DMS53 (cell line): ENCODE results near the gene ADAP1.
"Not testable (repeated sequence)": the region's sequence is repeated elsewhere in the genome, so short reads cannot be mapped to it uniquely, and the experiment has no call there.

Experiments
- DNase-seq: peaks from one replicate; lab custom pipeline; 2025; lab: John Stamatoyannopoulos, UW

Gene ADAP1, protein sequence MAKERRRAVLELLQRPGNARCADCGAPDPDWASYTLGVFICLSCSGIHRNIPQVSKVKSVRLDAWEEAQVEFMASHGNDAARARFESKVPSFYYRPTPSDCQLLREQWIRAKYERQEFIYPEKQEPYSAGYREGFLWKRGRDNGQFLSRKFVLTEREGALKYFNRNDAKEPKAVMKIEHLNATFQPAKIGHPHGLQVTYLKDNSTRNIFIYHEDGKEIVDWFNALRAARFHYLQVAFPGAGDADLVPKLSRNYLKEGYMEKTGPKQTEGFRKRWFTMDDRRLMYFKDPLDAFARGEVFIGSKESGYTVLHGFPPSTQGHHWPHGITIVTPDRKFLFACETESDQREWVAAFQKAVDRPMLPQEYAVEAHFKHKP

GRCh38 chr7:954330-955238, at the start of gene ADAP1:
Gene ADAP1, minus strand, starts transcription at chr7:954680. Its CDS starts 203 bp downstream, at chr7:954477.
- peak; percentile 79 for DNase-seq

GRCh38 chr7:1002445-1002844, 48.0 kb upstream of the ADAP1 start:
- not testable (repeated sequence) for DNase-seq

- DNase-seq, result not testable (repeated sequence)
These were observed 47.5 kb upstream of the ADAP1 start for GRCh38 chr7:1002026-1002425.

DNA sequence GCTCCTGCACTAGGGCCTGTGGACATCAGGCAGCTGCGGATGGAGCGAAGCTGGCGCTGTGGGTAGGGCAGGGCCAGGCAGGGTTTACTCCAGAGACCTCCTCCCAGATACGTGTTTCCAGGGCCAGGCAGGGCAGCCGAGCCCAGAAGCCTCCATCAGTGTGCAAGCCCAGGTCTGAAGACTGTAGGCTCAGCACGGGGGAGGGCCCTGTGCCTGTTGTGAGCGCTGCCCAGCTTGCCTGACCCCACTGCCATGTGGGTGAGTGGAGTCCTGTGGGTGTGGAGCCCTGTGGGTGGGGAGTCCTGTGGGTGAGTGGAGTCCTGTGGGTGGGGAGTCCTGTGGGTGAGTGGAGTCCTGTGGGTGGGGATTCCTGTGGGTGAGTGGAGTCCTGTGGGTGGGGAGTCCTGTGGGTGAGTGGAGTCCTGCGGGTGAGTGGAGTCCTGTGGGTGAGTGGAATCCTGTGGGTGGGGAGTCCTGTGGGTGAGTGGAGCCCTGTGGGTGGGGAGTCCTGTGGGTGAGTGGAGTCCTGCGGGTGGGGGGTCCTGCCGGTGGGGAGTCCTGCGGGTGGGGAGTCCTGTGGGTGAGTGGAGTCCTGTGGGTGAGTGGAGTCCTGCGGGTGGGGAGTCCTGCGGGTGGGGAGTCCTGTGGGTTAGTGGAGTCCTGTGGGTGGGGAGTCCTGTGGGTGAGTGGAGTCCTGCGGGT, 46.7 kb upstream of the ADAP1 start:
- peak; percentile 25 for DNase-seq

- DNase-seq, result no peak
These were observed 45.8 kb upstream of the ADAP1 start for GRCh38 chr7:999941-1000935.

- DNase-seq, result no peak
These were observed 44.8 kb upstream of the ADAP1 start for GRCh38 chr7:999149-999879.

- DNase-seq, result no peak
These were observed 43.2 kb upstream of the ADAP1 start for GRCh38 chr7:997404-998395.

DNA sequence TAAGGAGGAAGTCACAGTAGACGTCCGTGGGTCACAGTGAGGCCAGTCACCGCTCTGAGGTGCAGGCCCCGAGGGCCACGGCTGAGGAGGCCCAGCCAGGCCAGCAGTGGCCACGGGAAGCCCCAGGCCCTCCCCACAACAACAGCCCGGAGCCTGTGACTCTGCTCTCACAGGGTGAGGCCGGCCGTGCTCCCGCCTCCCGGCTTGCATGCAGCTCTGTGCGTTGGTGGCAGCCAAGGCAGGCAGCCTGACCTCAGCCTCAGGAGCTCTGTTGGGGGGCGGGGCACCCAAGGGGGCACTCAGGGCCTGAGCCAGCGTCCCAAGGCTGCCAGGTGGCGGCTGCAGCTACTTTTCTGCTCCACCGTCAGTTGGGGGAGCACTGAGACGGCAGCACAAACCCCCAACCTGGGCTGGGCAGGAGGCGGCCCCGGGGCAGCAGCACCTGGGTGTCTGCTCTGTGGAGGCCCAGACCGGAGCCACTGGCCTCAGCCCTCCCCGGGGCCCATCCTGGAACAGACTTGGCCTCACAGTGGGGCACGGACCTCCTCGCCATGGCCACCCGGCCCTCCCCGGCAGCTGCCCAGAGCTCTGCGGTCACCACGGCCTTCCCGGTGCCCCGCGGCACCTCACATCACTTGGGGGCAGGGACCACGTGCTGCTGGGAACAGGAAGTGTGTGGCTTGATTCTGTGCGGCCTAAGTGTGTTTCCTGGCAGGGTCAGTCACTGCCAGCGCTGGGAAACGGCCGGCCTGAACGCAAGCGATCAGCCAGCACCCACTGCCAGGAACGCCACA, 41.8 kb upstream of the ADAP1 start:
- no peak for DNase-seq

GRCh38 chr7:995571-995970, 41.1 kb upstream of the ADAP1 start:
- DNase-seq, result no peak

- no peak for DNase-seq
These were observed 40.3 kb upstream of the ADAP1 start for GRCh38 chr7:994592-995308.

GRCh38 chr7:992709-993607, 38.5 kb upstream of the ADAP1 start:
- peak; percentile 97 for DNase-seq

- DNase-seq, result no peak
These were observed 37.5 kb upstream of the ADAP1 start for GRCh38 chr7:991729-992656.

- DNase-seq, result no peak
These were observed 36.7 kb upstream of the ADAP1 start for GRCh38 chr7:990933-991728.

GRCh38 chr7:990352-990932, 36.0 kb upstream of the ADAP1 start:
- no peak for DNase-seq
